GM18499 (cell line): ENCODE measurements around the gene GNAI3.

ENCODE experiments used
- ATAC-seq: cut with Tn5 transposase; IDR thresholded peaks from one replicate; pipeline ENCODE4 v1.9.1; 2021; ENCODE audit warnings: moderate number of reproducible peaks; ENCODE audit not compliant: insufficient read depth, unreplicated experiment

GNAI3 gene

DNA sequence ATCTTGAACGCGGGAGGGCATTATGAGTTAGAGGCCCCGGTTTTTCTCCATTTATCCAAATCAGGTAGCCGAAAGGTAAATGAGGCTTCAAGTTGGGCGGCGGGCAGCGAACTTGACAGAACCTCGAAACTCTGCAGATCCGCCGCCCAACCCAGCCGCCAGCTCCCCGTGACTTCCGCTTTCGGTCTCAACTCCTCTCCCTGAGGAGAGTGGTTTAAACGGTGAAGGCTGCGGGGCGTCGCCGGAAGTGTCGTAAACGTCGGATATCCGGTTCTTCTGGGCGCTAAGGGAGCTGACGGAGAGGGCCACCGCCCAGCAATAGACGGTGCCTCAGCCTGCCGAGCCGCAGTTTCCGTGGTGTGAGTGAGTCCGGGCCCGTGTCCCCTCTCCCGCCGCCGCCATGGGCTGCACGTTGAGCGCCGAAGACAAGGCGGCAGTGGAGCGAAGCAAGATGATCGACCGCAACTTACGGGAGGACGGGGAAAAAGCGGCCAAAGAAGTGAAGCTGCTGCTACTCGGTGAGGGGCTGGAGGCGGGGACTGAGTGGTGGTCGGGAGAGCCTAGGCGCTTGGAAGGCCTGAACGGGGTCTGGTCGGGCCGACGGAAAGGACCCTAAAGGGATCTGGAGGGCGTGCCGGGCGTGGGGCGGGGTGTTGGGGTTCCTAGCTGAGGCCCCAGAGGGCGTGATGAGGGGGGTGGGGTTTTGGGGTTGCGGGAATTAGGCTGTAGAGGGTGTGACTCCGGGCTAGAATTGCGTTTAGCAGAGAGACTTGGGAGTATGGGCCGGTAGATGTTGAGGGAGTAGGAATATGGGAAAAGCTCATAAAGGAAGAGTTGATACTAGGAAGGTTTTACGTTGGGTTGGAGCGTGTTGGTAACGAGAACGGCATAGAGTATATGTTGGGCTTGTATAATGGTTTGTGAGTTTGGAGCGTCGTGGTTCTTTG lies at the start of gene GNAI3:
GNAI3 (plus strand) TSS at position 295 of the 947 bp plus-strand sequence; CDS start at position 401, 106 bp downstream.
- peak; percentile 80 for ATAC-seq

DNA sequence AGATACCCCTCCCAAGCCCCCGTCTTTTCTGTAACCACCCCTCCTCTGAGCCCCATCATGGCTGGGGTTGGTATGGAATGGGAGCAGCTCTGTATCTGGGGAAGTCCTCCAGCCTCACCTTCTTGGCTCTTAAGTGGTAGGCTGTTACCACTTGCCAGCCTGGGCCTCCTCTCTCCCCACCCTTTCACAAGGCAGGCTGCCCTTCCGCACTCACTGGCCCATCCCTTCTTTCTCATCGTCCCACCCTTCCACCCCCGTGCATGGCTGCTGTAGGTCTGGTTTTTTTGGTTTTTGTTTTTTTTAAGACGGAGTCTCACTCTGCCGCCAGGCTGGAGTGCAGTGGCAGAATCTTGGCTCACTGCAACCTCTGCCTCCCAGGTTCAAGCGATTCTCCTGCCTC lies 49.3 kb upstream of the GNAI3 start:
- no peak for ATAC-seq

- no peak for ATAC-seq
These were observed 48.5 kb upstream of the GNAI3 start for GRCh38 chr1:109499661-109500536.

DNA sequence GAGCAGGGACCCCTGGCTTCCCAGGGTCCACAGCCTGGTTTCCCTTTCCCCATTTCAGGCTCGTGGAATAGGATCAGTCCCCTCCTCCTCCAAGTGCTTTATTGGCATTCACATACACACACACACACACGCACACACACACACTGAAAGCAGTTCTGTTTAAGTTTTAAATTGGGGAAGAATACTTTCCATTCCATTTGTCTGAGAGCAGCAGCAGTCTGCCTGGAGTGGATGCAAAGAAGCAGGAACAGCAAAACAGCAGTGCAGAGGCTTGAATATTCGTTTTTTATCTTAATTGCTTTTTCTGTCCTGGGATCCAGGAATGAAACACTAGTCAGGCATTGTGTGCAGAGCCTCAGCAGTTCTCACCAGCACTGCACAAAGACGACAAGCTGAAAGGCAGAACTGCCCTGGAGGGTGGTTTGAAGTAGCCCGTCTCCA lies 47.5 kb upstream of the GNAI3 start:
- no peak for ATAC-seq

DNA sequence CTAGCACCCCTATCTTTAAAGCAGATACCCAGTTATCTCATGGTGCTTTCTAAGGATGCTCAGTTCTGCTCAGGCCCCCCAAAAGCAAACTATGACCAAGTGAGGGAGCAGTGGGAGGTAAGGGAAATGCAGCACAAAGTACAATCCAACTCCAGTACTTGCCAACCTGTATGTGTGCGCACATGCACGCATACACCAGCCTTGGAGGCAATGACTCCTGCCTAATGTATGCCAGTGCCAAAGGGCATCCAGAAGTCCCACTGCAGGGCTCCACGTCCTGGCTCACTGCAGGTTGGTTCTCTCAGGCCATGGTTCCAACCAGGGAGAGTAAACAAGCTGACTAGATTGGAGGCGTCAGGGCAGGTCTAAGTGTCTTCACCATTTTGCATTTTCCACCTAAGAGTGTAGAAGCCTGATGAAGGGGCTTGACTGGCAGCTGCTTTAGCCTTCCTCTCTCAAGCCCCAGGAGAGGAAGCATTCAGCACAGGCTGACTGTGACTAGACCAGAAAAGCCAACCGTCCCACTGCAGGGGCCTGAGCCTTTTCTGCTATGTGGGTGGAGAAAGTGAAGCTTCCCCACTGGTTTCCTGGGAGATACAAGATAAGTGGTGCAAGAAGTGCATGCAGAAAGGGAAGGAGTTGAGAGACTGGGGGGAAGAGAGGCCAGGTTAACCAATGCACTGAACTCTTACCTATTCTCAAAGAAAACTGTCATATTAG lies 46.6 kb upstream of the GNAI3 start:
- no peak for ATAC-seq

- ATAC-seq, result no peak
These were observed 46.0 kb upstream of the GNAI3 start for GRCh38 chr1:109502364-109502851.

DNA sequence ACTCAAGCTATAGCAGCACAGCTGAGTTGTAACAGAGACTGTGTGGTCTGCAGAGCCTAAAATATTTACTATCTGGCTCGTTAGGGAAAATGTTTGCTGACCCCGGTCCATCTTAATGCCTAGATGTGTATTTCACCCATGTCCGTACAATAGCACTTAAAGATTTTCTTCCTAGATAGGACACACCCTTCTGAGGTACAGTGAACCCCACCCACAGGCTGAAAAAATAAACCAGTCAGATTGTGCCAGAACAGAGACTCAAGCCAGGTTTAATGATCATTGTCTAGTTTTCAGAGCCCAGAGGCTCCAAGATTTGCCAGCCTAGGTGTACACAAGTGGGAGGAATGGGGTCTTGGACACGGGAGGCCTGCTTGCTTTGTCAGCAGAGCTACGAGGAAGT lies 44.5 kb upstream of the GNAI3 start:
- no peak for ATAC-seq

DNA sequence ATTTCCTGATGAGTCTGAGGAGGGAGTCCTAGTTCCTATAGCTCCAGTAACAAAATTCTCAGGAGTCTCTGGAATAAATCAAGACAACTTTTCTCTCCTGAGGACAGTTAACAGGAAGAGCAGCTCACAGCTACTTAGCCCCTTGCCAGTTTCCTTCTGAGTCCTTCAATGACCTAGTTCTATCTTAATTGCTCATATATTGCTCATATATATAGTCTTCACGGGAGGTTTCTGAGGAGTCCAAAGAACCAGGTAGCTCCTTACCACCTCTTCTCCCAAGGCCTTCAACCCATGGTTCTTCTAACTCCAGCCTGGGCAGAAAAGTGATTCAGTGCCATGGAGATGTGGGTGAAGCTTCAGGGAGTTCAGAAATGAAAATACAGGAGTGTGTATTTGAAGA lies 43.4 kb upstream of the GNAI3 start:
- ATAC-seq, result no peak

GRCh38 chr1:109508001-109508872 lies 40.2 kb upstream of the GNAI3 start:
- ATAC-seq, result no peak

DNA sequence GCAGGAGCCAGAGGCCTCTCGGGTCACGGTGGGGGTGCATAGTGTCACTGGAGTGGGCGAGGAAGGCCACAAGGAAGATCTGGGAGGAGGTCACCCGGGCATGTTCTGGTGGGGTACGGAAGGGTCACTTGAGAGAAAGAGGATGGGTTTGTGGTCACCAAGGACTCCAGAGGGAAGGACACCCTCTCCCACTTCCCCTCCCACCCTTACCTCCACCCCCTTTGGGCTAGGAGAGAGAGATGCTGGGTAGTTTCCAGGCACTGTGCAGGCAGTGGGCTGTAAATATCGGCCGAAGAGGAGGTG lies 39.6 kb upstream of the GNAI3 start:
- ATAC-seq, result no peak

DNA sequence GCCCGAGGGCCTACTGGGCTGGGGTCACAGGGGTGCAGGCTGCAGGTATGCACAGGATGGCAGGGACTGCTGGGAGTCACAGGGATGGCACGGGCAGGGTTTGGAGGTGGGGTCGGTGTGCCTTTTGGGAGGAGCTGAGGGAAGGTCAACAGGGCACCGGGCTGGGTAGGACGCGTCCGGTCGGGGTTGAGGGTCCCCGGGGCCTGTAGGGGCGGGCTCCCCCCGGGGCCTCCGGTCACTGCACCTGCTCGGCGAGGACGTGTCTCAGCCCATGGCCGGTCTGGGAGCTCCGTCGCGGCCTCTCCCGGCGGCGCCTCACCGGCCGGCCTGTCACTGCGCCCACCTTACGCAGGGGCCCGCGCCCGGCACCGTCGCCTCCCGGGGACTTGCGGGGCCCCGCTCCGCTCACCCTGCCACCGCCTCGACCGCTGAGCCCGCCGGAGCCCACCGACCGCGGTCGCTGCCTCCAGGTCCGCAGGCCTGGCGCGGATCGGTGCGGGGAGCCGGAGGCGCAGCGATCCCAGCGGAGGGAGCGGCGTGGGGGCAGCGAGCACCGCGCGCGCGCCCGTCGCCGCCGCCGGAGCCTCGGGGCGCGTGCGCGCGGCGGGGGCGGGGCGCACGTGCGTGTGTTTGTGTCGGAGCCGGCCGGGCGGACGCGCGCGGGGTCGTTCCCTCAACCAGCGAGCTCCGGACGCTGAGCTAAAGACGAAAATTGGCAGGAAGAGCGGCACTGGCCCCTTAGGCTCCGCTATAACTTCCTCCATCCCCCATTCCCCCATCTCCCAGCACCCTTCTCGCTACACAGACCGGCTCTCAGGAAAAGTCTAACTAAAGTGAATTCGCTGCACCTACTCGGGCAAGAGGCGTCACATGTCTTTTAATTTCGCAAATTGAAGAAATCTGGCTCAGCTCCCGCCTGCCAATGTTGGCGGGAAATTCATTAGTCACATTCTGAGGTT lies 39.0 kb upstream of the GNAI3 start, which contains the start of gene AMIGO1:
AMIGO1 (minus strand) TSS at position 552 of the 959 bp plus-strand sequence. CDS start 815 bp downstream, outside the sequence.
- ATAC-seq, result no peak

DNA sequence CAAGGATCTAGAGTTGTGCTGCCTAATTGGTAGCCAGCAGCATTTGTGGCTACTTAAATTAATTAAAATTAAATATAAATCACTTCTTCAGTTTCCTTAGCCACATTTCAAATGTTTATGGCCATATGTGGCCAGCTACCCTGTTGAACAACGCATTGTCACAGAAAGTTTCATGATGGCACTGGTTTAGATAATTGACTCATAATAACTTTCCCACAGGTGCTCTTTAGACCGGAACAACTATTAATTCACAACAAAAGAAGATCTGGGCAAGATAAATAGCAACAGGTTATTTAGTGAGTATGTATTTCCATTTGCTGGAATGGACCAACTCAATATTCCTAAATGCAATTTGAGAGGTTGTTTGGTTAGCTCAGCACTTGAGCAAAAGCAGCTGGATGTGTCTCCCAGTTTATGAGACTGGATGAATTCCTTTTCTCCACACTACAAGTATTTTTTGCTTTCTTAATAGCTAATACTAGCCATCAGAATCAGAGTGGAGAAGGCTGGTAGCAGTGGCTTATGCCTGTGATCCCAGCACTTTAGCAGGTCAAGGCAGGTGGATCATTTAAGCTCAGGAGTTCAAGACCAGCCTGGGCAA lies 35.2 kb upstream of the GNAI3 start:
- ATAC-seq, result no peak

DNA sequence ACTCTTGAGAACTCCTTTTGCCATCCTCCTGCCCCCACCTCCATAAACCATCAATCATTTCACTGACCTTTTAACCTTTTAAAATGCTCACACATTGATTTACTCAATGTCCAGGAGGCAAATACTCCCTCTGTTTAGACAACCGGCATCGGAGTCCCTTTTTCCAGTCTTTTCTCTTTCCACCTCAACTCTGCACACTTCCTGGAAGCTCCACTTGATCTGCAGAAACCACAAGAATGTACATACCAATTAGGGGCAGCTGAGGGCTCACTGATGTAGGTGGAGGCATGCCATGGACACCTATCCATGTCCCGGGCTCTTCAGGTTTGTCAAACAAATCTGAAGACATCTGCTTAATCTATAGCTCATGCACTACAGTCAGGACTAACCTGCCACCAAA lies 33.6 kb upstream of the GNAI3 start:
- no peak for ATAC-seq

GRCh38 chr1:109516872-109517271 lies 31.5 kb upstream of the GNAI3 start:
- ATAC-seq, result no peak

DNA sequence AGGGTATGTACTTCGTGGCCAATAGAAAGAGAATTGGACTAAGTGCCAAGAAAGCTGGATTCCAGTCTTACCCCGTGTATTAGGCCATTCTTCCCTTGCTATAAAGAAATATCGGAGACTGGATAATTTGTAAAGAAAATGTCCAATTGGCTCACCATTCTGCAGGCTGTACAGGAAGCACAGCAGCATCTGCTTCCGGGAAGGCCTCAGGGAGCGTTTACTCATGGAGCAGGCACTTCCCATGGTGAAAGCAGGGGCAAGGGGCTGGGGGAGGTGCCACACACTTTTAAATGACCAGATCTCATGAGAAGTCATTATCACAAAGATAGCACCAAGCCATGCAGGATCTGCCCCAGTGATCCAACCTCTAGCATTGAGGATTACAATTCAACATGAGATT lies 31.1 kb upstream of the GNAI3 start:
- no peak for ATAC-seq

DNA sequence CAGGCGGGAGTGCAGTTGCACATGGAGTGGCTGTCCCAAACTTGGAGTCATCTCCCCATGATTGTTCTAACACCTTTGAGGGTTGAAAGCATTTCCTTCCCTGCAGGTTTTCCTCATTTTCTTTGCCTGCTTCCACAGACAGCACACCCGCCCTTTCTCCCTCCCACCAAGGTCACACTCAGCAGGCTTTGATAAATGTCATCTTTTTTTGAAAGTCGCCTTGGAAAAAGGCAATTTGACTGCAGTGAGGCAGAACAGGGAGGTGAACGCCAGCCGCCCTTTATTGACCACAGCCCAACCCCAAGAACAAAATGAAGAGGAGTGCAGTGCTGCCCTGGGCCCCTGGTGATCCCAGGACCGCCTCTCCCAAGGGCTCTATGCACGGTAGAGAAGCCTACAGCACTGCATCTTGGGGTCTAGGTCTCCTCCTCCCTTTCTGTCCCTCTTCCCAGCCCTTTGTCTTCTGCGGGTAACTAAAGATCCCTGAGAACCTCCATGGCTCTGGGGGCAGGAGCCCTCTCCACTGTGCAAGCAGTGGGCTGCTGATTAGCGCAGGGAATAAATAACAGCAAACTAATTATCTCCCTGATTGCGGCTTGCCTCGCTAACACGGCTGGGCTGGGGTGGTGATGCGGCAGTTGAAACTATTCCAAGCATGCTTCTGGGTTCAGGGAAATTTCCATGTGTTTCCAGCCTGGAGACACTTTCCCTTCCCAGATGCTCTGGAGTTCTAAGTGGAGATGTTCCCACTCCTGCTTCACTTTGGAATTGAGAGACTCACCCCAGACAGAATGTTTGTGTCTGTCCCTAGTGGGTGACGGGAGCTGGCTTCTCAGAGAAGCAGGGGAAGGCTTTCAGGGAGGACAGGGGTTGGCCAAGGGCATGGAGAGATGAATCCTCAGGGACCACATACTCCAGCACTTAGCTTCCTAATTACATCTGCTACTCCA lies 27.1 kb upstream of the GNAI3 start:
- ATAC-seq, result no peak

DNA sequence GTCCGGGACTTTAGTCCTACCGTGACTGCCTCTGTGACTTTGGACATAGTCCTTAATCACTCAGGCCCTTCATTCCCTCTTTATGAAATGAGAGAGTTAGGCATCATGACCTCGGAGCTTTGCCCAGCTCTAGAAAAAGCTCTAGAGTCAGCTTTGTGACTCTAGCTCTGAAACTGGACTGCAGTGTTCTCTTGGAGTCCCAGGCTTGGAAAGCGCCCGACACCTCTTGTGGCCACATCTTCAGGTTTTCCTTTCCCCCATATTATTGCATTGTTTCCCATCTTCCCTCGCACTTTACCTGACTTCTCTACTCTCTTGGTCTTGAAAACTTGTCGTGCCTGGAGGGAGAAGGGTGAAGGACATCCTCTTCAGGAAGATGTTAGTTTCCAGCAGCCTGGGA lies 26.4 kb upstream of the GNAI3 start:
- ATAC-seq, result no peak
